Vagina (tissue), 2 donors: Measurements from ENCODE around the gene ASTN1. TPM values are rescaled to one million over a fixed set of nuclear protein-coding genes. Genes with fewer than 3 reads are reported as not detected.

Experiments used
- DNase-seq, 2 donors: peaks; one replicate each; pipeline ENCODE4 v3.0.0-alpha.2; 2017; ENCODE audit errors: extremely low spot score in 2 of 2
- H3K27ac ChIP-seq: fragments of 200-600 bp; sonication (generic); one replicate; pipeline ENCODE4 v1.5.1; 2019
- H3K27me3 ChIP-seq: fragments of 200-600 bp; sonication (generic); one replicate; pipeline ENCODE4 v1.5.1; 2019
- H3K36me3 ChIP-seq, 2 donors: fragments of 200-600 bp; sonication (generic); one replicate each; pipeline ENCODE4 v1.5.1; 2017 to 2019
- H3K4me1 ChIP-seq: fragments of 200-600 bp; sonication (generic); one replicate; pipeline ENCODE4 v1.5.1; 2019
- H3K4me3 ChIP-seq, 2 donors: fragments of 200-600 bp; sonication (generic); 1 replicate in 1 of 2; 2 replicates in 1 of 2; pipeline ENCODE4 v1.5.1; 2016 to 2019
- H3K9me3 ChIP-seq: fragments of 200-600 bp; sonication (generic); one replicate; pipeline ENCODE4 v1.5.1; 2019
- CTCF ChIP-seq, 3 experiments: fragments of 450-650 bp in 2 of 3; fragments of 200-600 bp in 1 of 3; sonication (generic) in 1 of 3; IDR thresholded peaks; one replicate each; pipeline ENCODE4 v1.5.1; 2017 to 2019; ENCODE audit warnings: antibody characterized with exemption in 3 of 3, mild to moderate bottlenecking in 2 of 3, moderate library complexity in 2 of 3
- POLR2A ChIP-seq, 2 donors: fragments of 450-650 bp; IDR thresholded peaks; one replicate each; pipeline ENCODE4 v1.6.1; 2017; ENCODE audit warnings: antibody characterized with exemption in 2 of 2, mild to moderate bottlenecking in 2 of 2, moderate library complexity in 2 of 2
- POLR2AphosphoS5 ChIP-seq, 2 donors: sonication (generic); formaldehyde crosslinking; IDR thresholded peaks; one replicate each; pipeline ENCODE4 v1.9.0; 2017; ENCODE audit warnings: antibody characterized with exemption in 2 of 2, mild to moderate bottlenecking in 2 of 2, low read depth in 1 of 2; ENCODE audit not compliant: insufficient read depth in 1 of 2
- intact Hi-C: fragments of 100-400 bp; cut with DNase I; formaldehyde crosslinking; loops from one replicate; pipeline ENCODE4 v1.15.1; 2023
- total RNA-seq: library from RNA; depleted of rRNA; stranded (reverse); fragments of >200 nt; gene quantifications from one replicate; pipeline ENCODE4 v1.2.3, GENCODE V29; 2016

The ASTN1 gene
- total RNA-seq, 1 donor from 2014 or later: 4.2 TPM

GRCh38 chr1:176926330-176927086 is 238.0 kb downstream of the ASTN1 start:
- Histone ChIP-seq H3K9me3 (no peaks in the 10 kb centered on the region), H3K4me1 (no peaks in the 10 kb centered on the region), H3K27me3 (no peaks in the 10 kb centered on the region), H3K36me3 (no peaks in the 10 kb centered on the region), H3K27ac (no peak overlapping the region), H3K4me3 (no peak overlapping the region)
- TF ChIP-seq CTCF (IDR thresholded peaks at IDR 0.05): no peak
- TF ChIP-seq POLR2A (IDR thresholded peaks at IDR 0.05): no peak
- no peak for TF ChIP-seq POLR2AphosphoS5 (IDR thresholded peaks at IDR 0.05; ENCODE audit: insufficient read depth in 1 of 2, low read depth in 1 of 2)
- DNase-seq: no peak
- intact Hi-C loops: no loop called here

GRCh38 chr1:176925223-176925622 is 239.3 kb downstream of the ASTN1 start:
- no peaks in the 10 kb centered on the region for H3K4me1 ChIP-seq
- H3K27ac ChIP-seq: no peak overlapping the region
- H3K4me3 ChIP-seq: no peak overlapping the region
- H3K9me3 ChIP-seq: no peaks in the 10 kb centered on the region
- intact Hi-C loops: no loop called here
- TF ChIP-seq POLR2AphosphoS5 (IDR thresholded peaks at IDR 0.05; ENCODE audit: insufficient read depth in 1 of 2, low read depth in 1 of 2) (no peak), CTCF (IDR thresholded peaks at IDR 0.05) (no peak), POLR2A (IDR thresholded peaks at IDR 0.05) (no peak)
- DNase-seq: no peak
- H3K27me3 ChIP-seq: no peaks in the 10 kb centered on the region
- no peaks in the 10 kb centered on the region for H3K36me3 ChIP-seq

GRCh38 chr1:176923283-176923682 is 241.2 kb downstream of the ASTN1 start:
- intact Hi-C loops: no loop called here
- H3K9me3 ChIP-seq: no peaks in the 10 kb centered on the region
- DNase-seq: no peak
- H3K36me3 ChIP-seq: no peaks in the 10 kb centered on the region
- H3K27ac ChIP-seq: no peak overlapping the region
- H3K4me3 ChIP-seq: no peak overlapping the region
- TF ChIP-seq CTCF (IDR thresholded peaks at IDR 0.05) (no peak), POLR2A (IDR thresholded peaks at IDR 0.05) (no peak), POLR2AphosphoS5 (IDR thresholded peaks at IDR 0.05; ENCODE audit: insufficient read depth in 1 of 2, low read depth in 1 of 2) (no peak)
- H3K27me3 ChIP-seq: no peaks in the 10 kb centered on the region
- H3K4me1 ChIP-seq: no peaks in the 10 kb centered on the region

GRCh38 chr1:176919386-176920378 is 244.8 kb downstream of the ASTN1 start:
- intact Hi-C loops: no loop called here
- H3K9me3 ChIP-seq: no peaks in the 10 kb centered on the region
- no peak overlapping the region for H3K27ac ChIP-seq
- H3K4me3 ChIP-seq: no peak overlapping the region
- no peak for DNase-seq
- no peaks in the 10 kb centered on the region for H3K4me1 ChIP-seq
- no peaks in the 10 kb centered on the region for H3K27me3 ChIP-seq
- H3K36me3 ChIP-seq: no peaks in the 10 kb centered on the region
- TF ChIP-seq POLR2AphosphoS5 (IDR thresholded peaks at IDR 0.05; ENCODE audit: insufficient read depth in 1 of 2, low read depth in 1 of 2): no peak
- TF ChIP-seq CTCF (IDR thresholded peaks at IDR 0.05): no peak
- no peak for TF ChIP-seq POLR2A (IDR thresholded peaks at IDR 0.05)
